WTC11 (cell line): ENCODE measurements around the gene RGL4. TPM values are rescaled to one million over a fixed set of nuclear protein-coding genes. Genes with fewer than 3 reads are reported as not detected.
"Not testable (repeated sequence)": the region's sequence is repeated elsewhere in the genome, so short reads cannot be mapped to it uniquely, and the experiment has no call there.

Source experiments
- ATAC-seq: fragments of 200-7000 bp; cut with Tn5 transposase; 2 replicates; pipeline ENCODE4 v1.10.0; 2021; ENCODE audit warnings: mild to moderate bottlenecking, moderate library complexity
- CTCF ChIA-PET: fragments of 300-600 bp; sonication (Branson Sonifier 250); formaldehyde crosslinking; loops from one replicate; lab custom pipeline; 2021; ENCODE audit warnings: antibody characterized with exemption; lab: Charles Lee
- POLR2A ChIA-PET: fragments of 350-600 bp; sonication (Branson Sonifier 250); formaldehyde crosslinking; loops from one replicate; lab custom pipeline; 2021; ENCODE audit warnings: antibody characterized with exemption; lab: Charles Lee
- DNase-seq: peaks from one replicate; pipeline ENCODE4 v3.0.0; 2021; ENCODE audit warnings: low spot score
- H3K27ac Mint-ChIP-seq: 2 replicates; pipeline ENCODE4 v1.8.0; 2021; ENCODE audit warnings: mixed read lengths
- H3K27me3 Mint-ChIP-seq: 2 replicates; pipeline ENCODE4 v1.8.0; 2021; ENCODE audit warnings: low read depth, mild to moderate bottlenecking, moderate library complexity, mixed read lengths
- H3K36me3 Mint-ChIP-seq: 2 replicates; pipeline ENCODE4 v1.8.0; 2021; ENCODE audit warnings: mixed read lengths
- H3K4me1 Mint-ChIP-seq: 2 replicates; pipeline ENCODE4 v1.8.0; 2022; ENCODE audit warnings: mixed read lengths
- H3K4me3 Mint-ChIP-seq: 2 replicates; pipeline ENCODE4 v1.8.0; 2021; ENCODE audit warnings: mild to moderate bottlenecking, moderate library complexity, mixed read lengths
- H3K9me3 Mint-ChIP-seq: 2 replicates; pipeline ENCODE4 v1.8.0; 2021; ENCODE audit warnings: mixed read lengths
- CDX4 ChIP-seq: fragments of 250-450 bp; sonication (Bioruptor Pico); IDR thresholded peaks from 2 replicates; pipeline ENCODE4 v1.9.0; 2021; ENCODE audit warnings: moderate library complexity, mild to moderate bottlenecking, inconsistent platforms, borderline replicate concordance
- CREB1 ChIP-seq: sonication (generic); formaldehyde crosslinking; IDR thresholded peaks from 2 replicates; pipeline ENCODE4 v1.8.0; 2023; ENCODE audit warnings: mild to moderate bottlenecking, missing genetic modification reagents
- ELF4 ChIP-seq: sonication (generic); formaldehyde crosslinking; IDR thresholded peaks from 2 replicates; pipeline ENCODE4 v1.8.1; 2022; ENCODE audit warnings: low read depth, mild to moderate bottlenecking, moderate library complexity, missing genetic modification reagents
- ETV6 ChIP-seq: sonication (generic); formaldehyde crosslinking; IDR thresholded peaks from 2 replicates; pipeline ENCODE4 v1.8.1; 2022; ENCODE audit warnings: mild to moderate bottlenecking, missing genetic modification reagents
- FOXK1 ChIP-seq: sonication (generic); formaldehyde crosslinking; IDR thresholded peaks from 2 replicates; pipeline ENCODE4 v1.8.0; 2022; ENCODE audit warnings: mild to moderate bottlenecking, moderate library complexity, missing genetic modification reagents
- FOXP1 ChIP-seq: sonication (generic); formaldehyde crosslinking; IDR thresholded peaks from 2 replicates; pipeline ENCODE4 v1.8.0; 2022; ENCODE audit warnings: missing genetic modification reagents, mild to moderate bottlenecking, moderate library complexity, borderline replicate concordance
- MXD4 ChIP-seq: fragments of 250-450 bp; sonication (Bioruptor Pico); IDR thresholded peaks from 2 replicates; pipeline ENCODE4 v1.8.0; 2021; ENCODE audit warnings: mild to moderate bottlenecking, moderate library complexity, borderline replicate concordance
- NR1H2 ChIP-seq: sonication (generic); formaldehyde crosslinking; IDR thresholded peaks from 2 replicates; pipeline ENCODE4 v1.9.0; 2021; ENCODE audit warnings: mild to moderate bottlenecking, moderate library complexity, missing genetic modification reagents
- SMAD4 ChIP-seq: sonication (generic); formaldehyde crosslinking; IDR thresholded peaks from 2 replicates; pipeline ENCODE4 v1.8.0; 2022; ENCODE audit warnings: mild to moderate bottlenecking, missing genetic modification reagents
- STAT6 ChIP-seq: sonication (generic); formaldehyde crosslinking; conservative IDR thresholded peaks from 2 replicates; pipeline ENCODE4 v1.8.1; 2023; ENCODE audit warnings: mild to moderate bottlenecking, low read depth, missing genetic modification reagents, moderate library complexity
- TCF7 ChIP-seq: sonication (generic); formaldehyde crosslinking; IDR thresholded peaks from 2 replicates; pipeline ENCODE4 v1.8.0; 2022; ENCODE audit warnings: mild to moderate bottlenecking, low read depth, missing genetic modification reagents, moderate library complexity
- TEAD1 ChIP-seq: sonication (generic); formaldehyde crosslinking; IDR thresholded peaks from 2 replicates; pipeline ENCODE4 v1.8.0; 2022; ENCODE audit warnings: mild to moderate bottlenecking, missing genetic modification reagents
- TEAD4 ChIP-seq: sonication (generic); formaldehyde crosslinking; IDR thresholded peaks from 2 replicates; pipeline ENCODE4 v1.8.0; 2022; ENCODE audit warnings: mild to moderate bottlenecking, missing genetic modification reagents
- USF2 ChIP-seq: sonication (generic); formaldehyde crosslinking; IDR thresholded peaks from 2 replicates; pipeline ENCODE4 v1.8.1; 2023; ENCODE audit warnings: mild to moderate bottlenecking, missing genetic modification reagents, moderate library complexity
- ZNF121 ChIP-seq: sonication (generic); formaldehyde crosslinking; IDR thresholded peaks from 2 replicates; pipeline ENCODE4 v1.8.0; 2023; ENCODE audit warnings: missing genetic modification reagents
- ZNF317 ChIP-seq: sonication (generic); formaldehyde crosslinking; IDR thresholded peaks from 2 replicates; pipeline ENCODE4 v1.8.1; 2023; ENCODE audit warnings: low read depth, mild to moderate bottlenecking, moderate library complexity, missing genetic modification reagents, borderline replicate concordance
- ZNF423 ChIP-seq: fragments of 250-450 bp; sonication (Bioruptor Pico); IDR thresholded peaks from 2 replicates; pipeline ENCODE4 v2.1.2; 2022; ENCODE audit warnings: mild to moderate bottlenecking, moderate library complexity
- ZNF671 ChIP-seq: fragments of 250-450 bp; sonication (Bioruptor Pico); IDR thresholded peaks from 2 replicates; pipeline ENCODE4 v1.8.0; 2021; ENCODE audit warnings: mild to moderate bottlenecking
- total RNA-seq: library from RNA; stranded (reverse); gene quantifications from 3 replicates; pipeline ENCODE4 v1.2.3, GENCODE V29; 2021
- TF ChIP-seq, protein P1 (sequence below): sonication (generic); formaldehyde crosslinking; IDR thresholded peaks from 2 replicates; pipeline ENCODE4 v1.8.0; 2022; ENCODE audit warnings: mild to moderate bottlenecking, missing genetic modification reagents
- TF ChIP-seq, protein P2 (sequence below): sonication (generic); formaldehyde crosslinking; conservative IDR thresholded peaks from 2 replicates; pipeline ENCODE4 v1.8.1; 2022; ENCODE audit warnings: mild to moderate bottlenecking, missing genetic modification reagents
- TF ChIP-seq, protein P3 (sequence below): fragments of 250-450 bp; sonication (Bioruptor Pico); IDR thresholded peaks from 2 replicates; pipeline ENCODE4 v1.9.0; 2021; ENCODE audit warnings: mild to moderate bottlenecking, borderline replicate concordance

RGL4 gene
- total RNA-seq, 1 experiment from 2014 or later = not detected

DNA sequence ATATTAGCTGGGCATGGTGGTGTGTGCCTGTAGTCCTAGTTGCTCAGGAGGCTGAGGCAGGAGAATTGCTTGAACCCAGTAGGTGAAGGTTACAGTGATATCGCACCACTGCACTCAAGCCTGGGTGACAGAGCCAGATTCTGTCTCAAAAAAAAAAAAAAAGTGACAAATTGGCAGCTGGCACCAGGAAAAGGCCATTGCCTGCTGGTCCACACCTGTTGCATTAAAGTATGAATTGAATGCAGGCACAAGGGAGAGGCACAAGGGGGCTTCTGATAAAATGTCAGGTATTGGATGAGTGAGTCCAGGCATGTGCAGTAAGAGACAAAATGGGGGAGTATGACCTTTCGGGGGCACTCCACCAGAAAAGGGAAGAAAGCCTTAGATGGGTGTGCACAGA lies 31.9 kb downstream of the RGL4 start:
- no peak overlapping the region for H3K4me3 Mint-ChIP-seq
- POLR2A ChIA-PET = no interaction called here

GRCh38 chr22:23728108-23728507 lies 37.3 kb downstream of the RGL4 start:
- H3K9me3 Mint-ChIP-seq, H3K27me3 Mint-ChIP-seq, H3K4me3 Mint-ChIP-seq, DNase-seq, H3K27ac Mint-ChIP-seq, POLR2A ChIA-PET, ATAC-seq, CTCF ChIA-PET, H3K4me1 Mint-ChIP-seq, H3K36me3 Mint-ChIP-seq: not testable (repeated sequence)

More for the DNA sequence above, 31.9 kb downstream of the RGL4 start:
- no peaks in the 10 kb centered on the region for H3K36me3 Mint-ChIP-seq
- no peak for ATAC-seq
- no peaks in the 10 kb centered on the region for H3K9me3 Mint-ChIP-seq
- CTCF ChIA-PET = no interaction called here
- no peak overlapping the region for H3K27ac Mint-ChIP-seq
- H3K4me1 Mint-ChIP-seq = no peaks in the 10 kb centered on the region
- TF ChIP-seq ZNF423 (CRISPR knock-in tag) (no peak), ZNF671 (CRISPR knock-in tag) (no peak), ZNF121 (no peak), FOXK1 (CRISPR knock-in tag) (no peak), CREB1 (CRISPR knock-in tag) (no peak), TEAD4 (CRISPR knock-in tag) (no peak), CDX4 (CRISPR knock-in tag) (no peak), NR1H2 (CRISPR knock-in tag) (no peak), ZNF317 (CRISPR knock-in tag) (no peak), TEAD1 (CRISPR knock-in tag) (no peak), USF2 (no peak)
- TF ChIP-seq, protein P1, sequence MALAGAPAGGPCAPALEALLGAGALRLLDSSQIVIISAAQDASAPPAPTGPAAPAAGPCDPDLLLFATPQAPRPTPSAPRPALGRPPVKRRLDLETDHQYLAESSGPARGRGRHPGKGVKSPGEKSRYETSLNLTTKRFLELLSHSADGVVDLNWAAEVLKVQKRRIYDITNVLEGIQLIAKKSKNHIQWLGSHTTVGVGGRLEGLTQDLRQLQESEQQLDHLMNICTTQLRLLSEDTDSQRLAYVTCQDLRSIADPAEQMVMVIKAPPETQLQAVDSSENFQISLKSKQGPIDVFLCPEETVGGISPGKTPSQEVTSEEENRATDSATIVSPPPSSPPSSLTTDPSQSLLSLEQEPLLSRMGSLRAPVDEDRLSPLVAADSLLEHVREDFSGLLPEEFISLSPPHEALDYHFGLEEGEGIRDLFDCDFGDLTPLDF = no peak
- no peak for DNase-seq
- 0 out of 2 replicates have a peak, but pooled peaks cover under 1% of the 10 kb centered on the region for H3K27me3 Mint-ChIP-seq

GRCh38 chr22:23737696-23738095 lies 46.9 kb downstream of the RGL4 start:
- CTCF ChIA-PET = interaction anchor here (0.8 to 1.6 kb wide), 4 partner anchors 29 to 112 kb away, joined by 3 to 9 read pairs (median 6); no protein-coding TSS in a partner anchor
- no peak for ATAC-seq
- no peak overlapping the region for H3K4me3 Mint-ChIP-seq
- POLR2A ChIA-PET = interaction anchor here (0.7 kb wide), 1 partner anchor 121 kb away, joined by 4 read pairs; no protein-coding TSS in a partner anchor
- TF ChIP-seq ETV6 = no peak
- TF ChIP-seq TCF7 (CRISPR knock-in tag) = no peak
- no peak for TF ChIP-seq SMAD4
- TF ChIP-seq, protein P2, sequence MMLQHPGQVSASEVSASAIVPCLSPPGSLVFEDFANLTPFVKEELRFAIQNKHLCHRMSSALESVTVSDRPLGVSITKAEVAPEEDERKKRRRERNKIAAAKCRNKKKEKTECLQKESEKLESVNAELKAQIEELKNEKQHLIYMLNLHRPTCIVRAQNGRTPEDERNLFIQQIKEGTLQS (CRISPR knock-in tag) = no peak
- TF ChIP-seq USF2 = no peak
- no peak for TF ChIP-seq ZNF121
- no peak for TF ChIP-seq TEAD1 (CRISPR knock-in tag)
- no peak for TF ChIP-seq MXD4 (CRISPR knock-in tag)
- TF ChIP-seq, protein P3, sequence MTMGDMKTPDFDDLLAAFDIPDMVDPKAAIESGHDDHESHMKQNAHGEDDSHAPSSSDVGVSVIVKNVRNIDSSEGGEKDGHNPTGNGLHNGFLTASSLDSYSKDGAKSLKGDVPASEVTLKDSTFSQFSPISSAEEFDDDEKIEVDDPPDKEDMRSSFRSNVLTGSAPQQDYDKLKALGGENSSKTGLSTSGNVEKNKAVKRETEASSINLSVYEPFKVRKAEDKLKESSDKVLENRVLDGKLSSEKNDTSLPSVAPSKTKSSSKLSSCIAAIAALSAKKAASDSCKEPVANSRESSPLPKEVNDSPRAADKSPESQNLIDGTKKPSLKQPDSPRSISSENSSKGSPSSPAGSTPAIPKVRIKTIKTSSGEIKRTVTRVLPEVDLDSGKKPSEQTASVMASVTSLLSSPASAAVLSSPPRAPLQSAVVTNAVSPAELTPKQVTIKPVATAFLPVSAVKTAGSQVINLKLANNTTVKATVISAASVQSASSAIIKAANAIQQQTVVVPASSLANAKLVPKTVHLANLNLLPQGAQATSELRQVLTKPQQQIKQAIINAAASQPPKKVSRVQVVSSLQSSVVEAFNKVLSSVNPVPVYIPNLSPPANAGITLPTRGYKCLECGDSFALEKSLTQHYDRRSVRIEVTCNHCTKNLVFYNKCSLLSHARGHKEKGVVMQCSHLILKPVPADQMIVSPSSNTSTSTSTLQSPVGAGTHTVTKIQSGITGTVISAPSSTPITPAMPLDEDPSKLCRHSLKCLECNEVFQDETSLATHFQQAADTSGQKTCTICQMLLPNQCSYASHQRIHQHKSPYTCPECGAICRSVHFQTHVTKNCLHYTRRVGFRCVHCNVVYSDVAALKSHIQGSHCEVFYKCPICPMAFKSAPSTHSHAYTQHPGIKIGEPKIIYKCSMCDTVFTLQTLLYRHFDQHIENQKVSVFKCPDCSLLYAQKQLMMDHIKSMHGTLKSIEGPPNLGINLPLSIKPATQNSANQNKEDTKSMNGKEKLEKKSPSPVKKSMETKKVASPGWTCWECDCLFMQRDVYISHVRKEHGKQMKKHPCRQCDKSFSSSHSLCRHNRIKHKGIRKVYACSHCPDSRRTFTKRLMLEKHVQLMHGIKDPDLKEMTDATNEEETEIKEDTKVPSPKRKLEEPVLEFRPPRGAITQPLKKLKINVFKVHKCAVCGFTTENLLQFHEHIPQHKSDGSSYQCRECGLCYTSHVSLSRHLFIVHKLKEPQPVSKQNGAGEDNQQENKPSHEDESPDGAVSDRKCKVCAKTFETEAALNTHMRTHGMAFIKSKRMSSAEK (CRISPR knock-in tag) = no peak
- TF ChIP-seq ELF4 (CRISPR knock-in tag) = no peak
- no peak for TF ChIP-seq STAT6
- TF ChIP-seq FOXP1 (CRISPR knock-in tag) = no peak
- TF ChIP-seq, all 79 proteins: peak for 0
- Mint-ChIP-seq H3K4me1 (peaks cover 6% of the 10 kb centered on the region), H3K9me3 (no peaks in the 10 kb centered on the region), H3K27ac (no peak overlapping the region), H3K36me3 (no peaks in the 10 kb centered on the region), H3K27me3 (no peaks in the 10 kb centered on the region)
- DNase-seq = no peak
